ENCODE data around the gene TXNDC9.
"Not testable (repeated sequence)": the region's sequence is repeated elsewhere in the genome, so short reads cannot be mapped to it uniquely, and the experiment has no call there.

TXNDC9 gene

GRCh38 chr2:99346218-99346617 is 10.1 kb upstream of the TXNDC9 start:
- H3K4me3 ChIP-seq (ENCODE audit: low read depth, low read length), result no peak overlapping the region
- TF ChIP-seq, protein P1, sequence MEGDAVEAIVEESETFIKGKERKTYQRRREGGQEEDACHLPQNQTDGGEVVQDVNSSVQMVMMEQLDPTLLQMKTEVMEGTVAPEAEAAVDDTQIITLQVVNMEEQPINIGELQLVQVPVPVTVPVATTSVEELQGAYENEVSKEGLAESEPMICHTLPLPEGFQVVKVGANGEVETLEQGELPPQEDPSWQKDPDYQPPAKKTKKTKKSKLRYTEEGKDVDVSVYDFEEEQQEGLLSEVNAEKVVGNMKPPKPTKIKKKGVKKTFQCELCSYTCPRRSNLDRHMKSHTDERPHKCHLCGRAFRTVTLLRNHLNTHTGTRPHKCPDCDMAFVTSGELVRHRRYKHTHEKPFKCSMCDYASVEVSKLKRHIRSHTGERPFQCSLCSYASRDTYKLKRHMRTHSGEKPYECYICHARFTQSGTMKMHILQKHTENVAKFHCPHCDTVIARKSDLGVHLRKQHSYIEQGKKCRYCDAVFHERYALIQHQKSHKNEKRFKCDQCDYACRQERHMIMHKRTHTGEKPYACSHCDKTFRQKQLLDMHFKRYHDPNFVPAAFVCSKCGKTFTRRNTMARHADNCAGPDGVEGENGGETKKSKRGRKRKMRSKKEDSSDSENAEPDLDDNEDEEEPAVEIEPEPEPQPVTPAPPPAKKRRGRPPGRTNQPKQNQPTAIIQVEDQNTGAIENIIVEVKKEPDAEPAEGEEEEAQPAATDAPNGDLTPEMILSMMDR (IDR thresholded peaks at IDR 0.05; ENCODE audit: borderline replicate concordance, insufficient read depth, low read depth, low read length), result no peak

- not testable (repeated sequence) for H3K4me3 ChIP-seq (ENCODE audit: low read depth, low read length)
Measured at GRCh38 chr2:99345446-99345845, 9.3 kb upstream of the TXNDC9 start.

- H3K4me3 ChIP-seq (ENCODE audit: low read depth, low read length), result no peak overlapping the region
- TF ChIP-seq, protein P1 (IDR thresholded peaks at IDR 0.05; ENCODE audit: borderline replicate concordance, insufficient read depth, low read depth, low read length), result no peak
Measured at GRCh38 chr2:99342536-99342935, 6.4 kb upstream of the TXNDC9 start.

- no peak overlapping the region for H3K4me3 ChIP-seq (ENCODE audit: low read depth, low read length)
- TF ChIP-seq, protein P1 (IDR thresholded peaks at IDR 0.05; ENCODE audit: borderline replicate concordance, insufficient read depth, low read depth, low read length), result no peak
Measured at GRCh38 chr2:99340669-99341236, 4.6 kb upstream of the TXNDC9 start.

DNA sequence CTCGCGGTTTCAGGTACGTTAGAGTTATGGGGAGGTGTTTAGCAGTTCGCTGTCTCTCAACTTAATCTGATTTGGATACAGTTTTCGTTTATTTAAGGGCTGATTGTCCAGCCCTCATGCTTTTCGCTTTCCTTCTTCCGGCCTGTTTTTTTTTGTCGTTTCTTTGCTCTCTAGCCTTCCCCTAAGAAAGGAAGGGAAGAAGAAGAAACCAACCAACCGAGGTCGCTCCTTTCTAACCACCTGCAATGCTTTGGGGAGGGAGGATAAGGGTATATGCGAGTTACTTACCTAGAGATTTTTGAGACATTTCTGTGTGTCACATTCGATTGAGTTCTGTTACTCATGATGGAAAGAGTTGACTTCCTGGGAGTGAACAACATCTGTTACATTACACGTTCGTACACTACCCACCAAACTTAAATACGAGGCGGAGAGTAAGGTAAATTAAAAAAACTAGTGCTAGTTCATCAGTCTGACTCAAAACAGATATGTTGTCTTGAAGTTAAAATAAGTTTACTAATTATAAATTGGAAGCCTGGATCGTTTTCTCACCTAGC is 2.0 kb upstream of the TXNDC9 start:
- peak overlapping the region; percentile 81 for H3K4me3 ChIP-seq (ENCODE audit: low read depth, low read length)
- TF ChIP-seq, protein P1 (IDR thresholded peaks at IDR 0.05; ENCODE audit: borderline replicate concordance, insufficient read depth, low read depth, low read length), result no peak

DNA sequence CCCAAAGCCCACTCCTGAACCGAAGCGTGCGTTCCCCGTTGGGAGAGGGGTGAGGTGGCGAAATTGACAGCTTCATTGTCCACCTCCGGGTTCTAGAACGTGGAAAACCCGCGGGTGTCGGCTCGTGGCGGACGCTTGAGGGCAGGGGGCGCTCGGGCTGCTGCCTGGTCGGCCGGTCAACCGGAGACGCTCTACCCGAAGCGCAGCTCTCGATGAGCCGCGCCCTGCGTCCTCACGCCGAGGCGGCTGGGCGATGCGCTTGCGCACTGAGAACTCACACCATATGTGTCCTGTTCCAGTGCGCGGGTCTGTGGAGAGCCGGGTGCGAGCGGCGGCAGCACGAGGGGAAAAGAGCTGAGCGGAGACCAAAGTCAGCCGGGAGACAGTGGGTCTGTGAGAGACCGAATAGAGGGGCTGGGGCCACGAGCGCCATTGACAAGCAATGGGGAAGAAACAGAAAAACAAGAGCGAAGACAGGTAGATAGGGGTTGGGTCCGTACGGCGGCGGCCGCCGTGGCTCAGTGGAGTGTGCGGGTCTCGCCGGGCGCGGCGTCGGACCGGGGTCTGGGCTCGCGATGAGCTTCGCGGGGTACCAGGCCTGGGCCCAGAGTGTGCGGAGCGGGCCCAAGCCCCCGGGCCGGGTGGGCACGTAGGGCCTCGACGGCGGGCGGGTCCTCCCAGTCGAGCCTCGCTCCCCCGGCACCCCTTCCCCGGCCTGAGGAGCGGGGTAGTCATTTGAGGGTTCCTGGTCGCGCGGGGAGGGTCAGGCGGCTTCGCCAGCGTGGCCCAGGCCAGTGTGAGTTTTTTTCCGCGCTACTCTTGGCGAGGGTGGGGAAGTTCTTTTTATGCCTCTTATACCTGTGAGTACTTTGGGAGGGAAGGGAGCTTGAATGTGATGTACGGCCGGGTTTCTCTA is 1.2 kb upstream of the TXNDC9 start, which contains the start of gene EIF5B:
Gene EIF5B, plus strand, starts transcription at position 277 of the 916 bp plus-strand sequence. Its CDS starts 166 bp downstream, at position 443.
- TF ChIP-seq, protein P1 (IDR thresholded peaks at IDR 0.05; ENCODE audit: borderline replicate concordance, insufficient read depth, low read depth, low read length), result peak; percentile 82
- H3K4me3 ChIP-seq (ENCODE audit: low read depth, low read length), result peak within 1 kb of the TSS; percentile 81

DNA sequence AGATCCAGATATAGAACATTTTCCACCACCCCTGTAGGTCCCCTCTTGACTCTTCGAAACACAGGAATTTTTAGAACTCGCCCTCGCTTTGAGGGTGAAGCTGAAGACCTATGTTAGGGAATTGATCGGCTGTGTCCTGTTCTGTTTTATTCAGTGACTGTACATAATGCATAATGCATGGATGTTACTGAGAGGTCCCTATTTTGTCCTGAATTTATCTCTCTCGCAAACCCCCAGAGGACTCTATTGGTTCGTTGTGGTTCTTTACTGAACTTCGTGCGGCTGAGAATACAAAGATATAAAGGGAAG is 625 bp upstream of the TXNDC9 start:
- TF ChIP-seq, protein P1 (IDR thresholded peaks at IDR 0.05; ENCODE audit: borderline replicate concordance, insufficient read depth, low read depth, low read length), result no peak
- H3K4me3 ChIP-seq (ENCODE audit: low read depth, low read length), result peak overlapping the region; percentile 81
